GM21619 (cell line): Measurements from ENCODE around the gene RHOD.

ENCODE experiments used
- ATAC-seq: cut with Tn5 transposase; IDR thresholded peaks from one replicate; pipeline ENCODE4 v1.9.1; 2021; ENCODE audit not compliant: unreplicated experiment

Gene RHOD

DNA sequence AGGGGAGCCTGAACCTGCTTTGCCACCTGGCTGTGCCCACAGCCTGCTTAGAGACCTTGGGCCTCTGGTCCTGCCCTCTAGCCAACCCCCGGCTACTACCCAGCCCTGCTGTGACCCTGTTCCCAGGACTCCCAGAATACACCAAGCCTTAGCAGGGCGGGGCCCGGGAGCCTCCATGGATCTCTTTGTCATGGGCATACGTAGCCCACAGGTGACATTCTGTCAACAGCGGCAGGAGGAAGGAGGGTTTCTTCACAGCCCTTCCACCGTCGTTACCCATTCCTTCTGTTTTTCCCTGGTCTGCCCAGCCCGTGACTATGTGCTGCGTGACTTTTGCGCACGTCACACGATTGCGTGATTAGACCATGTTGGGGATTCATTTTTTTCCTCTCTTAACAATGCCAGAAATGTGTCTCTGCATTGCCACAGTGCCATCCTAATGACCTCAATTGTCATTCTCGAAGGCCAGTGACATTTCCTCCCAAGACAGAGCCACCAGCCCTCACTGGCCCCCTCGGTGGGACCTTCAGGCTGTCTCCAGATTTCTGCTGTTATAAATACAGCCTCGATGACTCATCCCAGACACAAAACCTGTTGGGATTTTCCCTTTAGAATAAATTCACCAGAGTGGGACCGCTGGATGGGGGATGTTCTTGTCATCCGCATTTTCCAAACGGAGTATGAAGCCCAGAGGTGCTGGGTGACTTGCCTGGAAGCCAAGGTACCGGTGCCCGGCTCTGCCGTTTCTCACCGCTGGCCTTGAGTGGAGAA is 24.7 kb upstream of the RHOD start:
- ATAC-seq, result no peak

GRCh38 chr11:67032830-67033551 is 23.7 kb upstream of the RHOD start:
- no peak for ATAC-seq

- no peak for ATAC-seq
Observed at GRCh38 chr11:67033661-67034166, 22.9 kb upstream of the RHOD start.

DNA sequence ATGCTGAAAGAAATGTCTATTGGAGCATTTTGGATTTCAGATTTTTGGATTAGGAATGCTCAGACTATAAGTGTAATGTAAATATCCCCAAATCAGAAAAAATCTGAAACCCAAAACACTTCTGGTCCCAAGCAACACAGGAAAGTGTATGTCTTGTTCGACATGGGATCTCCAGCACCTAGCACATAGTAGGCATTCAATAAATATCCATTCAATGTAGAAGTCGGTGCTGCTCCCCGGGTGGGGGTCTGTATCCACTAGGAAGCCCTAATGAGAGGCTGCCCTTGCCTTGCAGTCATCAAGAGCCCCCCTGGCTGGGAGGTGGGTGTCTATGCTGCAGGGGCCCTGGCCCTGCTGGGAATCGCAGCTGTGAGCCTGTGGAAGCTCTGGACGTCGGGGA is 22.3 kb upstream of the RHOD start:
- ATAC-seq, result no peak

- no peak for ATAC-seq
Observed at GRCh38 chr11:67040147-67040546, 16.5 kb upstream of the RHOD start.

DNA sequence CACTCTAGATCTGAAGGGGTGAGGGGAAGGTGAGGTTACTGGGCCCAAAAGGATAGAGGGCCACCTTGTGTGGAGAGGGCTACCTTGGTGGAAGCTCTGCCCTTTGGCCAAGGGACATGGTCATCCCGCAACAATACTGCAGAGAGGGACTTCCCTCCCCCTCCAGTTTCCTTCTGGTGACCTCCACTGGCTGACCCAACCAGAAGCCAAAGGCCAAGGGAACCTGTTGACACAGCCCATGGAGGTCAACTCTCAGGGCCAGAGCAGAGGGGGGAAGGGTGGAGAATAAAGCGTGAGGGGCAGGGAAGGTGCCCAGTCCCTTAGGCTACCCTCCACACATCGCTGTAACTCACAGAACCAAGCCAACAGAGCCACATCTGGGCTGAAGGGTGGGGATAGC is 15.0 kb upstream of the RHOD start:
- no peak for ATAC-seq

DNA sequence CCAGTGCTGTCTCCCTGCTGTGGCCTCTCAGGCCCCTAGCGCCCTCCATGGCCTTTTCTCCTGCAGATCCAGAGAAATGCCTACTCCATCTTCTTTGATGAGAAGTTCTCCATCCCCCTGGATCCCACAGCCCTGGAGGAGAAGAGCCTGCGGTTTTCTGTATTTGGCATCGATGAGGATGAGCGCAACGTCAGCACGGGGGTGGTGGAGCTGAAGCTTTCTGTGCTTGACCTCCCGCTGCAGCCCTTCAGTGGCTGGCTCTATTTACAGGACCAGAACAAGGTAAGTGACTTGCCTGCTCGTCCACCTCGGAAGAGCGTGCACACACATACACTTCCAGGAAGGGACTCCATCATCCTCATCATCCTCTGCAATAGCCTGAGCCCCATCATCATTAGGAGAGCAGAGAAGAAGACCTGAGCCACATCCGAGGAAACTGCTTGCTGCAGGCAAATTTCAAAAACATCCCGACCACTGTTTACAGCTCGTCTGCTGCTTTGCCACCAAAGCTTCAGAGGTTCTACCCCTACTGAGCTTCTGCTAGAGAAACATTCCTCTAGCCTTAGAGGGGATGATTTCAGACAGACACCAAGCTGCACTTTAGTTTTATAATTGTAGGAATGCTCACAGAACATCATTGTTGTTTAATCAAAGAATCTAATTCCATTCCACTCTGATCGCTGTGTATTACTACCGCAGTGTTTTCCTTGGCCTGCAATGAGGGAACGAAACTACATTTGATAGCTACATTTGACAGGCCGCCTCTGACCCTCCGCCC is 12.9 kb upstream of the RHOD start:
- no peak for ATAC-seq

DNA sequence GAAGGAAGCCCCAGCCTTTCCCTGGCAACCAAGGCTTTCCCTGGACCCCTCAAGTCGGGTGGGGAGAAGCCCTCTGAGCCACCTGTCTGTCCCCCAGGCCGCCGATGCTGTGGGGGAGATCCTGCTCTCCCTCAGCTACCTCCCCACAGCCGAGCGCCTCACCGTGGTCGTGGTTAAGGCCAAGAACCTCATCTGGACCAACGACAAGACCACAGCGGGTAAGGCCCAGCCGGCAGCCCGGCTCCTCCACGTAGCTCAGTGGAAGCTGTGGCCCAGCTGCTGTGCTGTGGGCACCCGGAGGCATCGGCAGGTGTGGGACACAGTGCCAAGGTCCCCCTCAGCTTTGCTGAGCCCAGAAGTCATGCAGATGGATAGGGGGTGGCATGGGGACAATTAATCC is 12.2 kb upstream of the RHOD start:
- no peak for ATAC-seq

GRCh38 chr11:67045314-67045713 is 11.3 kb upstream of the RHOD start:
- ATAC-seq, result no peak

GRCh38 chr11:67048515-67049130 is 8.0 kb upstream of the RHOD start:
- ATAC-seq, result no peak

GRCh38 chr11:67050139-67050538 is 6.5 kb upstream of the RHOD start:
- ATAC-seq, result no peak

DNA sequence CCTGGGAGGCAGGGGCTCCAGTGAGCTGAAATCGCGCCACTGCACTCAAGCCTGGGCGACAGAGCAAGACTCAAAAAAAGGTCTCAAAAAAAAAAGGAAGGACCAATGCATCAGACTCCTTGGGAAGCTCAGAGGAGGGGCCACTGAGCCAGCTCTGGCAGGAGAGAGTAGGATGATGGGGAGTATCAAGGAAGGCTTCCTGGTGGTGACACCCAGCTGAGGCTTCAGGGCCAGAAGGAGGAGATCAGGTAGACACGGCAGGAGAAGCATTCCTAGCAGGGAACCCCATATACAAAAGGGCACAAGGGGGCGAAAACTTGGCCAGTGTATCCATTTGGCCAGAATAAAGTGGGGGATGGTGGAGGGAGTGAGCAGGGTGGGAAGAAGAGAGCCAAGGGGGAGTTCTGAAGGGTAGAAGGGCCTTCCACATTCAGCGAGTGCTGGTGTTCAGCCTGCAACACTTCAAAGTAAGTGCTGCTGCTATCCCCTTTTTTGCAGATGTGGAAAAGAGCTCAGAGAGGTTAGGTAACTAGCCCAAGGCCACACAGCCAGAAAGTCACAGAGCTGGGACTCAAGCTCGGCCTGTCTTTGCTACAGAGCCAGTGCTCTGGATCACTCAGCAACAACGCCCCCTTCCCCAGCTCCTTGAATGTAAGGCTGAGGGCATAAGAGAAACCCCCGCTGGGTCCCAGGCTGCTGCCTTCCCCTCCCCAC is 5.3 kb upstream of the RHOD start:
- ATAC-seq, result no peak

GRCh38 chr11:67051945-67052488 is 4.6 kb upstream of the RHOD start:
- no peak for ATAC-seq

DNA sequence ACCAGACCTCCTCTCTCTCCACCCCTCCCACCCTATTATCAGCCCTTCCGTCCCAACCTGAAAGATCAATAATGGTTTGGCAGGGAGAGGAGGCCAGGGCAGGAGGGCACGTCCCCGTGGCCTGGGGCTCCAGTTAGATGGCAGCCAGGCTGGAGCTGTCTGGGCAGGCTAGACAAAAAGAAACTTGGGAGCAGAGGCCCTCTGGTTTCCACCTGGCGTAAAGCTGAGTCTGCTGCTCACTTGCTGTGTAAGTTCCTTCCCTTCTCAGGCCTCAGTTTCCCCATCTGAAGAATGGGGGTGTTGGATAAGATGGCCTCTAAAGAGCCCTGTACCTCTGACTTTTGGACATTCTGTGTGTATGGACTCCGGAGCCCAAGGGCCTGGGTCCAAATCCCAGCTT is 3.8 kb upstream of the RHOD start:
- ATAC-seq, result no peak

DNA sequence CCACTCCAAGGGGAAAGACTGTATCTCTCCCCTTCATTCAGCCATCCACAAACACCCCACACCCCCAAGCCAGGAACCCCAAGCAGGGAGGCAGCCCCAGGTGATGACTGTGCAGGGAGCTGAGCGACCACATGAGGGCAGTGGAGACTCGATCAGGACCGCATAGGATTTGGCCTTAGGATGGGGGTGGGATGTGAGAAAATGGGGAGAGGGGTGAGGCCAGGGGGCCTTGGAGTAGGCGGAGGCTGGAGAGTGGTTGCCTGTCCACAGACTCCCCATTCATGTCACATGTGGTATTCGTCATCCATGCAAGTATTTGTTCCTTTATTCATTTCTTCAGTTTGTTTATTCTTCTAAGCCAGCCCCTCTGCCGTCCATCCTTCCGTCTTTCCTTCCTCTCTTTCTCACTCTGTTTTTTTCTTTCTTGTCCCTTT is 2.7 kb upstream of the RHOD start:
- no peak for ATAC-seq

GRCh38 chr11:67054346-67054835 is 2.3 kb upstream of the RHOD start:
- ATAC-seq, result no peak

GRCh38 chr11:67054836-67055523 is 1.7 kb upstream of the RHOD start:
- no peak for ATAC-seq

- ATAC-seq, result no peak
Observed at GRCh38 chr11:67055812-67056211, 835 bp upstream of the RHOD start.

GRCh38 chr11:67057205-67057672 is 592 bp downstream of the RHOD start:
- ATAC-seq, result no peak
